A673 (cell line): ENCODE data around the gene AHRR. TPM values are rescaled to one million over a fixed set of nuclear protein-coding genes. Genes with fewer than 3 reads are reported as not detected.

Source experiments
- BruUV-seq: library from RNA; stranded (reverse); fragments of 400-500 nt; replicated peaks from 2 replicates; lab custom pipeline; 2021; lab: Mats Ljungman, UMichigan
- CTCF ChIA-PET: fragments of 300-600 bp; sonication (Branson Sonifier 250); formaldehyde crosslinking; loops from one replicate; lab custom pipeline; 2022; ENCODE audit warnings: antibody characterized with exemption; lab: Charles Lee
- POLR2A ChIA-PET: fragments of 300-600 bp; sonication (Branson Sonifier 250); formaldehyde crosslinking; loops from one replicate; lab custom pipeline; 2022; ENCODE audit warnings: antibody characterized with exemption; ENCODE audit not compliant: low non-redundant PET; lab: Charles Lee
- DNase-seq: peaks from one replicate; pipeline ENCODE4 v3.0.0-alpha.2; 2015; ENCODE audit warnings: low spot score
- H3K27ac ChIP-seq: fragments of 200-600 bp; sonication (generic); 2 replicates; pipeline ENCODE4 v1.5.1; 2016; ENCODE audit warnings: mixed run types, low read depth, mild to moderate bottlenecking, mixed read lengths, antibody characterized with exemption, low read length; ENCODE audit not compliant: poor library complexity, severe bottlenecking
- H3K27me3 ChIP-seq: fragments of 200-600 bp; sonication (generic); replicated peaks from 2 replicates; pipeline ENCODE4 v1.6.1; 2017; ENCODE audit warnings: mixed run types, low read depth, mild to moderate bottlenecking, mixed read lengths, antibody characterized with exemption, low read length; ENCODE audit not compliant: insufficient read depth, poor library complexity
- H3K36me3 ChIP-seq: fragments of 200-600 bp; sonication (generic); 2 replicates; pipeline ENCODE4 v1.6.1; 2016; ENCODE audit warnings: mixed run types, mild to moderate bottlenecking, mixed read lengths, antibody characterized with exemption, low read length; ENCODE audit not compliant: insufficient read depth, poor library complexity, severe bottlenecking
- H3K4me1 ChIP-seq: fragments of 200-600 bp; sonication (generic); 2 replicates; pipeline ENCODE4 v1.6.1; 2017; ENCODE audit warnings: mixed run types, mild to moderate bottlenecking, mixed read lengths, antibody characterized with exemption, low read length; ENCODE audit not compliant: insufficient read depth, poor library complexity, severe bottlenecking
- H3K4me3 ChIP-seq: fragments of 200-600 bp; sonication (generic); 2 replicates; pipeline ENCODE4 v1.5.1; 2016; ENCODE audit warnings: low read depth, mixed run types, mild to moderate bottlenecking, mixed read lengths, low read length; ENCODE audit not compliant: poor library complexity, severe bottlenecking
- H3K9me3 ChIP-seq: fragments of 200-600 bp; sonication (generic); 2 replicates; pipeline ENCODE4 v1.6.1; 2016; ENCODE audit warnings: mixed run types, low read depth, mild to moderate bottlenecking, mixed read lengths, antibody characterized with exemption, low read length; ENCODE audit not compliant: poor library complexity, severe bottlenecking
- CTCF ChIP-seq: fragments of 300-800, 200-600 bp; sonication (generic); conservative IDR thresholded peaks from 2 replicates; pipeline ENCODE4 v1.5.1; 2017; ENCODE audit warnings: low read depth, mild to moderate bottlenecking, antibody characterized with exemption, low read length, moderate library complexity, mixed read lengths
- EZH2 ChIP-seq: fragments of 200-600 bp; sonication (generic); IDR thresholded peaks from 2 replicates; pipeline ENCODE4 v1.6.1; 2017; ENCODE audit warnings: borderline replicate concordance, low read depth, mild to moderate bottlenecking, mixed read lengths, antibody characterized with exemption, low read length; ENCODE audit not compliant: poor library complexity, severe bottlenecking
- intact Hi-C: fragments of 100-400 bp; cut with micrococcal nuclease; formaldehyde crosslinking; loops from one replicate; pipeline ENCODE4 v1.10.0; 2022; ENCODE audit not compliant: unreplicated experiment
- total RNA-seq: library from RNA; stranded (reverse); gene quantifications from 2 replicates; pipeline ENCODE4 v1.2.3, GENCODE V29; 2021

AHRR gene
- total RNA-seq, 1 experiment from 2014 or later, result 2.2 TPM

- H3K4me3 ChIP-seq, result no peak overlapping the region
- no peak for DNase-seq
- CTCF ChIA-PET, result interaction anchor here (0.6 kb wide), 1 partner anchor 19 kb away, joined by 3 read pairs; no protein-coding TSS in a partner anchor
- intact Hi-C loops, result no loop called here
- H3K4me1 ChIP-seq, result no peaks in the 10 kb centered on the region
- BruUV-seq, result no TSS peak
- H3K9me3 ChIP-seq, result no peaks in the 10 kb centered on the region
- TF ChIP-seq CTCF (no peak), EZH2 (no peak)
- H3K27ac ChIP-seq, result no peak overlapping the region
- POLR2A ChIA-PET, result no interaction called here
- H3K36me3 ChIP-seq, result no peaks in the 10 kb centered on the region
- no peaks in the 10 kb centered on the region for H3K27me3 ChIP-seq
Observed at GRCh38 chr5:329121-329735, 7.7 kb downstream of the AHRR start.

- ChIA-PET CTCF (interaction anchor here (0.6 kb wide), 1 partner anchor 18 kb away, joined by 3 read pairs; no protein-coding TSS in a partner anchor), POLR2A (no interaction called here)
- no TSS peak for BruUV-seq
- Histone ChIP-seq H3K4me1 (no peaks in the 10 kb centered on the region), H3K4me3 (no peak overlapping the region), H3K9me3 (no peaks in the 10 kb centered on the region), H3K36me3 (no peaks in the 10 kb centered on the region), H3K27me3 (no peaks in the 10 kb centered on the region), H3K27ac (no peak overlapping the region)
- no peak for TF ChIP-seq EZH2
- TF ChIP-seq CTCF, result no peak
- DNase-seq, result no peak
- intact Hi-C loops, result no loop called here
Observed at GRCh38 chr5:329768-330167, 8.3 kb downstream of the AHRR start.

- DNase-seq, result no peak
- CTCF ChIA-PET, result no interaction called here
- intact Hi-C loops, result no loop called here
Observed at GRCh38 chr5:332843-333242, 11.3 kb downstream of the AHRR start.

More at GRCh38 chr5:332843-333242, 11.3 kb downstream of the AHRR start:
- no peak for TF ChIP-seq EZH2
- no peak for TF ChIP-seq CTCF
- H3K9me3 ChIP-seq, result no peaks in the 10 kb centered on the region
- no TSS peak for BruUV-seq
- no peaks in the 10 kb centered on the region for H3K4me1 ChIP-seq
- POLR2A ChIA-PET, result interaction anchor here (0.7 kb wide), 1 partner anchor 11 kb away, joined by 3 read pairs; the partner anchor contains the start of gene AHRR
- no peak overlapping the region for H3K4me3 ChIP-seq
- no peaks in the 10 kb centered on the region for H3K36me3 ChIP-seq
- H3K27me3 ChIP-seq, result no peaks in the 10 kb centered on the region
- no peak overlapping the region for H3K27ac ChIP-seq
